Astrocyte of the cerebellum (primary cell): ENCODE data around the gene DCC.

ENCODE experiments used
- DNase-seq: peaks from one replicate; pipeline ENCODE4 v3.0.0-alpha.2; 2011; ENCODE audit warnings: low read depth
- H3K4me3 ChIP-seq: 2 replicates; pipeline ENCODE4 v1.5.1; 2011; ENCODE audit warnings: mild to moderate bottlenecking, low read depth, low read length, moderate library complexity
- in situ Hi-C: cut with HindIII; loops from 2 replicates; pipeline ENCODE4 v1.10.0; 2017; ENCODE audit warnings: low sequenced_read_pairs
- TF ChIP-seq, protein P1 (sequence below): IDR thresholded peaks from 2 replicates; pipeline ENCODE4 v1.5.1; 2012; ENCODE audit warnings: low read length, low read depth, moderate library complexity, mild to moderate bottlenecking; ENCODE audit errors: missing control alignments

Gene DCC

DNA sequence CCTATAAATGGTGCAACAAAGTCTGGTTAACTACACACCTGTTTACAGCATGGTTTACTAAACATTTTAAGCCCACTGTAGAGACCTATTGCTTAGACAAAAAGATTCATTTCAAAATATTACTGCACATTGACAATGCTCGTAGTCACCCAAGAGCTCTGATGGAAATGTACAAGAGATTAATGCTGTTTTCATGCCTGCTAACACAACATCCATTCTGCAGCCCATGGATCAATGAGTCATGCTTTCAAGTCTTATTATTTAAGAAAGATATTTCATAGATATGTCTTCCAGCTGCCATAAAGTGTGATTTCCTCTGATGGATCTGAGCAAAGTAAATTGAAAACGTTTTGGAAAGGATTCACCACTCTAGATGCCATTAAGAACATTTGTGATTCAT, 1103.3 kb downstream of the DCC start:
- no peak overlapping the region for H3K4me3 ChIP-seq
- in situ Hi-C loops = no loop called here
- DNase-seq = no peak
- TF ChIP-seq, protein P1, sequence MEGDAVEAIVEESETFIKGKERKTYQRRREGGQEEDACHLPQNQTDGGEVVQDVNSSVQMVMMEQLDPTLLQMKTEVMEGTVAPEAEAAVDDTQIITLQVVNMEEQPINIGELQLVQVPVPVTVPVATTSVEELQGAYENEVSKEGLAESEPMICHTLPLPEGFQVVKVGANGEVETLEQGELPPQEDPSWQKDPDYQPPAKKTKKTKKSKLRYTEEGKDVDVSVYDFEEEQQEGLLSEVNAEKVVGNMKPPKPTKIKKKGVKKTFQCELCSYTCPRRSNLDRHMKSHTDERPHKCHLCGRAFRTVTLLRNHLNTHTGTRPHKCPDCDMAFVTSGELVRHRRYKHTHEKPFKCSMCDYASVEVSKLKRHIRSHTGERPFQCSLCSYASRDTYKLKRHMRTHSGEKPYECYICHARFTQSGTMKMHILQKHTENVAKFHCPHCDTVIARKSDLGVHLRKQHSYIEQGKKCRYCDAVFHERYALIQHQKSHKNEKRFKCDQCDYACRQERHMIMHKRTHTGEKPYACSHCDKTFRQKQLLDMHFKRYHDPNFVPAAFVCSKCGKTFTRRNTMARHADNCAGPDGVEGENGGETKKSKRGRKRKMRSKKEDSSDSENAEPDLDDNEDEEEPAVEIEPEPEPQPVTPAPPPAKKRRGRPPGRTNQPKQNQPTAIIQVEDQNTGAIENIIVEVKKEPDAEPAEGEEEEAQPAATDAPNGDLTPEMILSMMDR = no peak

DNA sequence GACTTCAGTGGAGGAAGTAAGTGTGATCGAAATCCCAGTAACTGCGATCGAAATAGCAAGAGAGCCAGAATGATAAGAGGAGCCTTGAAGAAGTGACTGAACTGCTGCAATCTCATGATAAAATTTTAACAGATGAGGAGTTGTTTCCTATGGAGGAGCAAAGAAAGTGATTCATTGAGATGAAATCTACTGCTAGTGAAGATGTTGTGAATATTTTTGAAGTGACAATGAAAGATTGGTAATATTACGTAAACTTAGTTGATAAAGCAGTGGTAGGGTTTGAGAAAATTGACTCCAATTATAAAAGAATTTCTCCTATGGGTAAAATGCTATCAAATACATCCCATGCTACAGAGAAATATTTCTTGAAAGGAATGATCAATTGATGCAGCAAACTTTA, 1103.8 kb downstream of the DCC start:
- in situ Hi-C loops = no loop called here
- TF ChIP-seq, protein P1 = no peak
- no peak for DNase-seq
- no peak overlapping the region for H3K4me3 ChIP-seq

DNA sequence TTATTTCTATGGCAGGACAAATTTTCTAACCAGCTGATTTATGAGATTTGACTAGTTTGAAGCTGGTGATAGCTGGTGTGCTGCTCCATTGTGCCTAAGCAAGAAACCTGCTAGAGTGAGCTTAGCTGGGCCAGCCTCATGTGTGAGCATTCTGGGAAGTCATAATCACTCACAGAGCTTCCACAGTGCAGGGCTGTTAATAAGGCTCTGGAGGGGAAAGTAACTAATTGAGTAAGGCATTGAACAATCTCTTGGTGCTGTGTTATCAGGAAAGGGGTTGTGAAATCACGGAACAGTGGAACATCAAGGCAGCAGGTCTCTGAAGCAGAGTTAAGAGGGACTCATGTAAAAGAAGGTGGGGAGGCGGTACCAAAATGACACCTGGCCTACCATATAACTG, 1111.9 kb downstream of the DCC start:
- TF ChIP-seq, protein P1 = no peak
- H3K4me3 ChIP-seq = no peak overlapping the region
- DNase-seq = no peak
- in situ Hi-C loops = no loop called here

DNA sequence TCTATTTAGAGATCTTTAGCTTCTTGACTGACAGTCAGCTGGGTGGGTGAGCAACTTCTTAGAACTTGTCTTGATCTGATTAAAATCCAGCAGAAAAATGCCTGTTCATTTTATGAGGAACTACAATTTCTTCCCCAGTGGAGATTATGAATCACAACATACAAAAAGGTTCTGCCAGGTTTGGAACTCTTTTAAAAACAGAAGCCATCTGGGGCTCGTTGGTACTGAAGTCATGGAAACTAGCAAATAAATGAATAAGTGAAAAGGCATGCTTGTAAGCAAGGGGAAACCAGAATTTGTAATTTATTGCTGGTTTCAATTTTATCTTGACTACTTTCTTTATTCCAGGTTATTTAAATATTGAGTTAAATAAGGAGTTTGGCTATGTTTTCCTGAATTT, 1117.1 kb downstream of the DCC start:
- peak; percentile 68 for DNase-seq
- in situ Hi-C loops = no loop called here
- TF ChIP-seq, protein P1 = no peak
- H3K4me3 ChIP-seq = no peak overlapping the region

DNA sequence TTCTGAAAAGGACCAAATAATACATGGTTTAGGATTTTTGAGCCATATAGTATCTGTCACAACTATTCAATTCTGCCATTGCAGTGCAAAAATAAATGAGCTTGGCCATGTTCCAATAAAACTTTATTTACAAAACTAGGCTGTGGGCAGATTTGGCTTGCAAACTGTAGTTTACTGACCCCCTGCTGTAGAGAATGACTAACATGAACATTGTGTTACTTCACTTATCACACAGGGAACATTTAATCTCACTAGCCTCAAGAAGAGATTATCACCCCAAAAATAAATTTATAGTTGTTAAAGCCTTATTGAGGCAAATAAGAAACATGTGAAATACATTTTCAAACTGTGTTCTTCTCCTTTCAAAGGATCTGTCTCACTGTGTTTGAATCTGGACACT, 1118.3 kb downstream of the DCC start:
- in situ Hi-C loops = no loop called here
- TF ChIP-seq, protein P1 = no peak
- peak; percentile 6 for DNase-seq
- H3K4me3 ChIP-seq = no peak overlapping the region

DNA sequence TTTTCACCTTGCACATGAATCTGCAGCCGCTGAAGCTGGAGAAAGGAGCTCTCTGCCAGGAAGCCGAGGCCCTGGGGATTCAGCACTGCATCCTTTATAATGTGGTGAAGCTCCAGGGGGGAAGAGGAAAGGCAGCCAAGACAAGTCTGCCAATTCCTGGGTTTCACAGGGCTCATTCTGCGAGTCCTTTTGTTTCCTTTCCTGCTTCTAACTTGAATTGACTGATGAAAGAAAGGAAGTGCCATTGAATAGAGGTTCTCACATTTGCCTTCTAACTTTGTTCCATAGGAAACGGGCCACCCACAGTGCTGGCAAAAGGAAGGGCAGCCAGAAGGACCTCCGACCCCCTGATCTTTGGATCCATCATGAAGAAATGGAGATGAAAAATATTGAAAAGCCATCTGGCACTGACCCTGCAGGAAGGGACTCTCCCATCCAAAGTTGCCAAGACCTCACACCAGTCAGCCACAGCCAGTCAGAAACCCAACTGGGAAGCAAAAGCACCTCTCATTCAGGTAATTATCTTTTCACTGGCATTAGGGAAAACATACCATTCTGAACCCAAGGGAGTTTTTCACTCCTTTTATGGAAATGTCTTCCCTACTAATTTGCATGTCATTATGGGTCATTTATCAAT, 1119.1 kb downstream of the DCC start:
- DNase-seq = peak; percentile 79
- in situ Hi-C loops = no loop called here
- TF ChIP-seq, protein P1 = no peak

More for the DNA sequence above, 1119.1 kb downstream of the DCC start:
- no peak overlapping the region for H3K4me3 ChIP-seq
